GM06990 (cell line): Measurements from ENCODE around the gene FGF12.

Experiments used
- DNase-seq: peaks from one replicate; pipeline ENCODE4 v3.0.0-alpha.2; 2011; ENCODE audit not compliant: insufficient read length; ENCODE audit errors: extremely low read depth
- H3K27me3 ChIP-seq: replicated peaks from 2 replicates; pipeline ENCODE4 v1.6.0; 2011; ENCODE audit warnings: low read length; ENCODE audit not compliant: control insufficient read depth, insufficient read depth
- H3K36me3 ChIP-seq: 2 replicates; pipeline ENCODE4 v1.5.1; 2011; ENCODE audit warnings: low read length; ENCODE audit not compliant: control insufficient read depth, insufficient read depth
- H3K4me3 ChIP-seq: replicated peaks from 2 replicates; pipeline ENCODE4 v1.5.1; 2011; ENCODE audit warnings: low read depth, mild to moderate bottlenecking, control low read depth, low read length
- TF ChIP-seq, protein P1 (sequence below): IDR thresholded peaks from 2 replicates; pipeline ENCODE4 v1.5.1; 2011; ENCODE audit warnings: low read length, control low read depth, mild to moderate bottlenecking, inconsistent platforms; ENCODE audit not compliant: insufficient read depth, poor library complexity, severe bottlenecking

FGF12 gene

DNA sequence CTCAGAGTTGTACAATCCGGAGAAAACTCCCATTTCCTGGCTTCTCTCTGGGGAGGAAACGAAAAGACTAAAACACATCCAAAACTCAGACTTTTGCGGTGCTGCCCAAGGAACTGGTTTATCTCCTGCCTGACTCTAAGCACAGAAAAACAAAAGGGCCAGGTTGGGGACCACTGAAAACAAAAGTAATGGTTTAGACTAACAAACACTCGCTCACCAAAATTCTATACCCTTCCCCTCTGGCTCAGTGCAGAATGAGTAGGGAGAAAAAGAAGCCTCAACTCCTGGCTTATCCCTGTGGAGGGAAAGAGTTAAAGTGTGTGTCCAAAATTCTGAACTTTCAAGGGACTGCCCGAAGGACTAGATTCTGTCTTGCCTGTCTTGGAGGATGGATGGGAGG lies 173.6 kb downstream of the FGF12 start:
- no peak for DNase-seq
- Histone ChIP-seq H3K36me3 (no peaks in the 10 kb centered on the region), H3K27me3 (no peaks in the 10 kb centered on the region)

DNA sequence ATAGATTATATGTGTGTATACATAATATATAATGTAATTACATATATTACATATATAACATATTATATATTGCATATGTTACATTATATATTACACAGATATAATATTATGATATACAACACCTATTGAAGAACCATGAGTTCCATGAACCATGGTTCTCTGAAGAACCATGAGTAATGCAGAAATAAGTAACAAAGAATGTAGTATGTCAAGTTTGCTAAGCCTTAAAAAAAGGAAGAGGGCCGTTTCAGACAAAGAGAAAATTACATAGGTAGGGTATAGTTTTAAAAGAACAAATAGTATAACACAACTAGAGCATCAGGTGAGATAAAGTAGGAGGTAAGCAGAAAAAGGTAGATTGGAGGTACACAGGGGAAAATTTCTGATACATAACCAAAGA lies 177.0 kb downstream of the FGF12 start:
- H3K36me3 ChIP-seq, result no peaks in the 10 kb centered on the region
- no peak overlapping the region for H3K4me3 ChIP-seq
- DNase-seq, result no peak
- TF ChIP-seq, protein P1, sequence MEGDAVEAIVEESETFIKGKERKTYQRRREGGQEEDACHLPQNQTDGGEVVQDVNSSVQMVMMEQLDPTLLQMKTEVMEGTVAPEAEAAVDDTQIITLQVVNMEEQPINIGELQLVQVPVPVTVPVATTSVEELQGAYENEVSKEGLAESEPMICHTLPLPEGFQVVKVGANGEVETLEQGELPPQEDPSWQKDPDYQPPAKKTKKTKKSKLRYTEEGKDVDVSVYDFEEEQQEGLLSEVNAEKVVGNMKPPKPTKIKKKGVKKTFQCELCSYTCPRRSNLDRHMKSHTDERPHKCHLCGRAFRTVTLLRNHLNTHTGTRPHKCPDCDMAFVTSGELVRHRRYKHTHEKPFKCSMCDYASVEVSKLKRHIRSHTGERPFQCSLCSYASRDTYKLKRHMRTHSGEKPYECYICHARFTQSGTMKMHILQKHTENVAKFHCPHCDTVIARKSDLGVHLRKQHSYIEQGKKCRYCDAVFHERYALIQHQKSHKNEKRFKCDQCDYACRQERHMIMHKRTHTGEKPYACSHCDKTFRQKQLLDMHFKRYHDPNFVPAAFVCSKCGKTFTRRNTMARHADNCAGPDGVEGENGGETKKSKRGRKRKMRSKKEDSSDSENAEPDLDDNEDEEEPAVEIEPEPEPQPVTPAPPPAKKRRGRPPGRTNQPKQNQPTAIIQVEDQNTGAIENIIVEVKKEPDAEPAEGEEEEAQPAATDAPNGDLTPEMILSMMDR, result no peak
- H3K27me3 ChIP-seq, result no peaks in the 10 kb centered on the region

More for the DNA sequence above, 173.6 kb downstream of the FGF12 start:
- H3K4me3 ChIP-seq, result no peak overlapping the region
- TF ChIP-seq, protein P1, result no peak

DNA sequence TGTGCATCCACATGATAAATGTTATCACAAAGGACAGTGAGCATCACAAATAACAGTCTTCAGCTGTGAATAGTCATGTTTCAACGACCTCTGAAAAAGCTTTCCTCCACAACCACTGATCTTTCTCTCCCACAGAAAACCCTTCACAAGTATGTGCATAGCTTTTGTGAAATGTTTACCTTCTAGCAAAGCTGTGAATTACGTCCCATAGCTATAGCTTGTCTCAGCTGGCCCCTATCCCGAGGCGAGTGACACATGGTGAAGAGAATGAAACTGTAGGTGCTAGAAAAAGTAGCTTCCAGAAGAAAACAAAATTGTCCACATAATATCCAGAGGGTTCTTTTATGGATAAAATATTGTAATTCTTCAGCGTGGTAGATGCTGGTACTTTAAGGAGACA lies 182.0 kb downstream of the FGF12 start:
- DNase-seq, result no peak
- H3K4me3 ChIP-seq, result no peak overlapping the region
- TF ChIP-seq, protein P1, result no peak
- no peaks in the 10 kb centered on the region for H3K36me3 ChIP-seq
- no peaks in the 10 kb centered on the region for H3K27me3 ChIP-seq

GRCh38 chr3:192543163-192543562 lies 184.2 kb downstream of the FGF12 start:
- Histone ChIP-seq H3K27me3 (no peaks in the 10 kb centered on the region), H3K36me3 (no peaks in the 10 kb centered on the region), H3K4me3 (no peak overlapping the region)
- TF ChIP-seq, protein P1, result no peak
- no peak for DNase-seq

DNA sequence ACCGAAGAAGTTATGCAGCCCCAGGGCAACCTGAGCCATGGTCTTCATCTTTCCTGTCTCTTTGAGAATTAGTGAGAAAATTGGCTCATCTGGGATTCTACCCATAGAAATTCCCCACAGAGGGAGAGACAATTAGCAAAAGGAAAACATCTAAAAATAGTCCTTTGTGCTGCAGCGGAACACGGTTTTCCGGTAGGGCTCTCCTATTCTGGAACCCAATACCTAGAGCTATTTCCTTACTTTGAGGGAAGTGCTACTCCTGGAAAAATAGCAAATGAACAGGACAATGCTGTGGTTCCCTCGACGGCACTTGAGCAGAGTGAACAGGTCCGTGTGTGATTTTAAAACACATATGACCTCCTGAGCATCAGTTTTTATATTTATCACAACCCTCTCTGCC lies 210.5 kb downstream of the FGF12 start:
- DNase-seq, result no peak
- no peaks in the 10 kb centered on the region for H3K27me3 ChIP-seq
- no peaks in the 10 kb centered on the region for H3K36me3 ChIP-seq
- TF ChIP-seq, protein P1, result no peak
- H3K4me3 ChIP-seq, result no peak overlapping the region

DNA sequence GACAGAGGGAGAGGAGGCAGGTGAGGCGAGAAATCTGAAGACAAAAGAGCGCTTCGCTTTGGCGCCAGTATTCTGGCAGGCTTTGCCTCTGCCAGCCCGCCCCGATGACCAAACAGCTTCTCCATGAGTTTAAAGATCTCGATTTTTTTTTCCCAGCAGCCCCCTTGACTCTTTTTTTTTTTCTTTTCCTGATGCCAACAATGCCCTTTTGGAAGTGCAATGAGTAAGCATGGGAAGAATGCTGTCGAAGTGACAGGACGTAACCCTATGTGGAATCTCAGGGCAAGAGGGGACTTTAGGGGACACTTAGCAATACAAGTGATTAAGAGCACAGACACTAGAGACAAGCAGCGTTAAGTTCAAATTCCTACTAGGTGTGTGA lies 211.7 kb downstream of the FGF12 start:
- H3K4me3 ChIP-seq, result no peak overlapping the region
- H3K36me3 ChIP-seq, result no peaks in the 10 kb centered on the region
- H3K27me3 ChIP-seq, result no peaks in the 10 kb centered on the region
- TF ChIP-seq, protein P1, result no peak
- no peak for DNase-seq
